ENCODE measurements around the gene TRPV5.

The TRPV5 gene

DNA sequence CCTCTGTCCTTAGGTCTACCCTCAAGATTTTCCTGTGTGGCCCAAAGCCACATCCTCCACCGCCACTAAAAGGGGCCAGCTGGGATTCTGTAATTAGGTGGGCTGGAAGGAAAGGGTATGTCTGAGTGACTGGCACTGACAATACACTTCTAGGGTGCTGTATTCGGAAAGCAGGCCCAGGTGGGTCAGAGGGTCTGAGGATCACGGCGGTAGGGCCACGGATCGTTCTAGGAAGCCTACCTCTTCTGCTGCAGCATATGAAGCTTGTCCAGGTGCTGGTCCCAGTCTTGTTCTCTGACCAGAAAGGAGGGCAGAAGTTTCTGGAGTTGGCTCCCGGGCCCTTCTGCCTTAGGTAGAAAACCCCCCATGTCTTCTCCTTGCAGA, 462 bp downstream of the TRPV5 start:
- no peak overlapping the region for H3K4me3 ChIP-seq (ENCODE audit: low read length)
- TF ChIP-seq, protein P1, sequence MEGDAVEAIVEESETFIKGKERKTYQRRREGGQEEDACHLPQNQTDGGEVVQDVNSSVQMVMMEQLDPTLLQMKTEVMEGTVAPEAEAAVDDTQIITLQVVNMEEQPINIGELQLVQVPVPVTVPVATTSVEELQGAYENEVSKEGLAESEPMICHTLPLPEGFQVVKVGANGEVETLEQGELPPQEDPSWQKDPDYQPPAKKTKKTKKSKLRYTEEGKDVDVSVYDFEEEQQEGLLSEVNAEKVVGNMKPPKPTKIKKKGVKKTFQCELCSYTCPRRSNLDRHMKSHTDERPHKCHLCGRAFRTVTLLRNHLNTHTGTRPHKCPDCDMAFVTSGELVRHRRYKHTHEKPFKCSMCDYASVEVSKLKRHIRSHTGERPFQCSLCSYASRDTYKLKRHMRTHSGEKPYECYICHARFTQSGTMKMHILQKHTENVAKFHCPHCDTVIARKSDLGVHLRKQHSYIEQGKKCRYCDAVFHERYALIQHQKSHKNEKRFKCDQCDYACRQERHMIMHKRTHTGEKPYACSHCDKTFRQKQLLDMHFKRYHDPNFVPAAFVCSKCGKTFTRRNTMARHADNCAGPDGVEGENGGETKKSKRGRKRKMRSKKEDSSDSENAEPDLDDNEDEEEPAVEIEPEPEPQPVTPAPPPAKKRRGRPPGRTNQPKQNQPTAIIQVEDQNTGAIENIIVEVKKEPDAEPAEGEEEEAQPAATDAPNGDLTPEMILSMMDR (conservative IDR thresholded peaks at IDR 0.05; ENCODE audit: low read depth, low read length) = no peak
- DNase-seq (ENCODE audit: low read depth) = no peak

DNA sequence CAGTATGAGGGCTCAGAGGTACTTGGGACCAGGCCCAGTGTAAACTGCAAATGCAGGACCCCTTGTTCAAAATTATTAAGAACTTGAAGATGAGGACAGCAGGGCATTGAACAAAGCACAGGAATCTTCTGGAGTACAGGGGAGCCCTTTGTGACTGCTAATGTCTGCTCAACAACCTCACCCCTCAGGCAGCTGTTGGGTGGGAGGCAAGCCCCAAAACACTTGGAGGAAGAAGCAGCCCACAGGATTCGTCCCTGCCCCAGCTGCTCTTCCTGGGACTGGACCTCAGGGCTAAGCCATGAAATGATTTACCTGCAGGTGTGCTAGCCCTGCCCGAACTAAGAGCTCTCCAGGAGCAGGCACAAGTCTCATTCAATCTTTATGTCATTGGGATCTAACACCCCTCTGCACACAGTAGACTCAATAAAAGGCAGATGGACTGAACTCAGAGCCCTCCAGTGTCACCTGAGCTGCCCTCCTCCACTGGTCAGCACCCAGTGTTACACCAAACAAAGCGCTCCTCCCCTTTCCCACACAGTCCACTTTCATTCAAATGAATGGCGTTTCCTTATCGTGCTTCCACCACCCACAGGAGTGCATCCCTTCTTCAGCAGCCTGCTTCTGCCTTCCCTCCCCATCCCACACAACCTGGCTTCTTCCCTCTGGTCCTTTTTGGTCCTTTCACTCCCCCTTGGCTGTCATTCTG, 1.0 kb downstream of the TRPV5 start:
- no peak for DNase-seq (ENCODE audit: low read depth)
- TF ChIP-seq, protein P1 (conservative IDR thresholded peaks at IDR 0.05; ENCODE audit: low read depth, low read length) = no peak
- H3K4me3 ChIP-seq (ENCODE audit: low read length) = no peak overlapping the region

DNA sequence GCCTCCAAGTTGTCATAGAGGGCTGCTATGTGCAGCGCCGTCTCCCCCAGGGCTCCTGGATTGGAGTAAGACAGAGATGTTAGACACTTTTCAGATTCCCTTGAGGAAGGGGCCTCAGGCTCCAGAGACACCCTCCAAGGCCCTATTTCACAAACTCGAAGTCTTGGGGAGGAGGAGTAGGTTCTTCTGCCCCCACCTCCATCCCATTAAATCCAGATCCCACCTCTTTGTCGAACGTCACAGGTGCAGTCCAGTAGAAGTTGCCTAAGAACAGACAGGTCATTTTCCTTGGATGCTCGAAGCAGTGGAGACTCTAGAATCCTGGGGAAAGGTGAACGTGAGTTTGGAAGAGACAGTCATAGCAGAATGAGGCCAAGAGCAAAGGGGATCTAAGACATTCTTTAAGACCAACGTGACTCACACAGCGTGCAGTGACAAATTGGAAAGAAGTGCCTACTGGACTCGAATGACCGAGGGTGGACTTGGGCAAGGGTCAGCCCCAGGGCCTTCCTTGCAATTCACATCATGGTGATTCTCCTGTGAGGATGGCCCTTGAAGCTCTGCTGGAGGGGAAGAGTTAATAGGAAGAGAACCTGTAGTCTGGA, 3.3 kb downstream of the TRPV5 start:
- H3K4me3 ChIP-seq (ENCODE audit: low read length) = no peak overlapping the region
- TF ChIP-seq, protein P1 (conservative IDR thresholded peaks at IDR 0.05; ENCODE audit: low read depth, low read length) = no peak
- DNase-seq (ENCODE audit: low read depth) = no peak

DNA sequence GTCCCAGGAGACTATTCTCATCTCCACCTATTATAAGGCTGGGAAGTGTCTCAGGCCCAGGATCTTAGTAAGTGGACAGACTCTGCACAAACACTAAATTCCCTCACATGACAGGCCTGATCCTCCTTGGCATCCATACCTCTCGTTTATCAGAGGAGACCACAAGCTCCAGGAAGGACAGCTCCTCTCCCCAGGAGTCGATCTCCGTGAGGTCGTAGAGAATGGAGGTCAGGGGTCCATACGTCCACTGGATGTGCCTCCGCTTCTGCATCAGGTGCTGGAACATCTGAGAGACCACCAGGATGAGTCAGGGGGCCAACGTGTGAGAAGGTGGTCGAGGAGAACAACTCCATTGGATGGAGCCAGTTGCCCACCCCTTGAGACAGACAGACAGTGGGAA, 5.6 kb downstream of the TRPV5 start:
- no peak for DNase-seq (ENCODE audit: low read depth)
- H3K4me3 ChIP-seq (ENCODE audit: low read length) = no peak overlapping the region
- TF ChIP-seq, protein P1 (conservative IDR thresholded peaks at IDR 0.05; ENCODE audit: low read depth, low read length) = no peak

DNA sequence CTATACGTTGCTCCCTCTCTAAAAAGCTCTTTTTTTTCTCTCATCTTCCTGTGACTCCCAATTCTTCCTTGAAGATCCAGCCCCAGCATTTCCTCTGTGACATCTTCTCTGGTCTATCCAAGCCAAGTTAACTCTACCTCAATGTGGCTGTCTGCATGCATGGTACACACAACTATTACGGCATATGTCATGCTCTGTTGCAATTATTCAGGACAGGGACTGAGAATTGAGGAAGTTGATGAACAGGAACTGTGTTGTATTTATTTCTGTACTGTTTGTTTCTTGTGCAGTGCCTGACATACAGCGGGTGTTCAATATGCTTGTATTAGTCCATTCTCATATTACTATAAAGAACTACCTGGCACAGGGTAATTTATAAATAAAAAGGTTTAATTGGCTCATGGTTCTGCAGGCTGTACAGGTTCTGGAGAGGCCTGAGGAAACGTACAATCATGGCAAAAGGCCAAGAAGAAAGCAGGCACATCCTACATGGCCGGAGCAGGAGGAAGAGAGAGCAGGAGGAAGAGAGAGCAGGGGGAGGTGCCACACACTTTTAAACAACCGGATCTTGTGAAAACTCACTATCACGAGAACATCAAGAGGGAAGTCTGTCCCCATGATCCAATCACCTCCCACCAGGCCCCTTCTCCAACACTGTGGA, 6.3 kb downstream of the TRPV5 start:
- H3K4me3 ChIP-seq (ENCODE audit: low read length) = no peak overlapping the region
- DNase-seq (ENCODE audit: low read depth) = no peak
- TF ChIP-seq, protein P1 (conservative IDR thresholded peaks at IDR 0.05; ENCODE audit: low read depth, low read length) = no peak

DNA sequence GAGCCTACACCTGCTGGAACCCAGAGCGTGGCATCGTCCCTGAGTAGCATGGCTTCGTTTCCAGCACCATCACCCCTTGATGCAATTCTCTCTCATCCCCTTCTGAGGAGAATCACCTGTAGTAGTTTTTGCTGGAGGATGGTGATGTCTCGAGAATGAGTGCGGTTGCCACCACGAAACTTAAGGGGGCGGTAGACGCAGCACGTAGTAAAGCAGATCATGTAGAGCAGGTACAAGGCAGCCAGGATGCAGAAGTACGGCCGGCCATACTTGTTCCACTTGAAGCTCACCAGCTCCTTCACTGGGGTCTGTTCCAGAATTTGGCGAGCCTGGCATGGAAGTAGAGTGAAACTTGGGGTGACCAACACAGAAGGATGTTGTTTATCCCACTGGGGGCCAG, 8.1 kb downstream of the TRPV5 start:
- no peak overlapping the region for H3K4me3 ChIP-seq (ENCODE audit: low read length)
- TF ChIP-seq, protein P1 (conservative IDR thresholded peaks at IDR 0.05; ENCODE audit: low read depth, low read length) = no peak
- DNase-seq (ENCODE audit: low read depth) = no peak
